Panc1 (cell line): Measurements from ENCODE around the gene C22orf15. TPM values are rescaled to one million over a fixed set of nuclear protein-coding genes. Genes with fewer than 3 reads are reported as not detected.

Experiments used
- ATAC-seq: fragments of 200-7000 bp; cut with Tn5 transposase; 2 replicates; pipeline ENCODE4 v1.9.1; 2020; ENCODE audit warnings: mild to moderate bottlenecking, moderate library complexity
- BruUV-seq: library from RNA; stranded (reverse); fragments of 400-500 nt; replicated peaks from 2 replicates; lab custom pipeline; 2021; lab: Mats Ljungman, UMichigan
- CTCF ChIA-PET: fragments of 300-600 bp; sonication (Branson Sonifier 250); formaldehyde crosslinking; loops from one replicate; lab custom pipeline; 2022; ENCODE audit warnings: antibody characterized with exemption; lab: Charles Lee
- POLR2A ChIA-PET: fragments of 300-600 bp; sonication (Branson Sonifier 250); formaldehyde crosslinking; loops from one replicate; lab custom pipeline; 2022; ENCODE audit warnings: antibody characterized with exemption; lab: Charles Lee
- DNase-seq: peaks from one replicate; pipeline ENCODE4 v3.0.0-alpha.2; 2010; ENCODE audit warnings: low read depth, low spot score
- H3K27ac ChIP-seq: 2 replicates; pipeline ENCODE4 v1.5.1; 2011; ENCODE audit warnings: mild to moderate bottlenecking, low read length, inconsistent platforms
- H3K27me3 ChIP-seq: fragments of 200-500 bp; sonication (Bioruptor generic); 2 replicates; pipeline ENCODE4 v1.6.0; 2014; ENCODE audit warnings: low read length, inconsistent platforms; ENCODE audit not compliant: control insufficient read depth, insufficient read depth
- H3K36me3 ChIP-seq: fragments of 200-500 bp; sonication (Bioruptor generic); 2 replicates; pipeline ENCODE4 v1.5.1; 2014; ENCODE audit warnings: inconsistent platforms, mild to moderate bottlenecking, low read length, moderate library complexity; ENCODE audit not compliant: control insufficient read depth, insufficient read depth
- H3K4me1 ChIP-seq: 2 replicates; pipeline ENCODE4 v1.5.1; 2011; ENCODE audit warnings: inconsistent platforms, mild to moderate bottlenecking, low read length, moderate library complexity; ENCODE audit not compliant: control insufficient read depth, insufficient read depth
- H3K4me3 ChIP-seq, 2 experiments: 2 replicates each; pipeline ENCODE4 v1.5.1; 2011 to 2012; ENCODE audit warnings: low read depth in 2 of 2, low read length in 2 of 2, mild to moderate bottlenecking in 2 of 2, inconsistent platforms in 1 of 2, moderate library complexity in 1 of 2
- H3K9me3 ChIP-seq: fragments of 200-500 bp; sonication (Bioruptor generic); 2 replicates; pipeline ENCODE4 v1.5.1; 2014; ENCODE audit warnings: low read depth, mild to moderate bottlenecking, inconsistent platforms, low read length, moderate library complexity; ENCODE audit not compliant: control insufficient read depth, insufficient read depth
- POLR2AphosphoS5 ChIP-seq: IDR thresholded peaks from 2 replicates; pipeline ENCODE4 v1.6.1; 2012; ENCODE audit warnings: mild to moderate bottlenecking, low read depth, low read length, moderate library complexity
- SIN3A ChIP-seq: IDR thresholded peaks from 2 replicates; pipeline ENCODE4 v1.6.1; 2012; ENCODE audit warnings: low read depth, mild to moderate bottlenecking, low read length, moderate library complexity, borderline replicate concordance; ENCODE audit not compliant: insufficient read depth
- TCF7L2 ChIP-seq: IDR thresholded peaks from 2 replicates; pipeline ENCODE4 v1.6.1; 2011; ENCODE audit warnings: mild to moderate bottlenecking, low read depth, low read length, inconsistent platforms
- in situ Hi-C: cut with HindIII; loops from 2 replicates; pipeline ENCODE4 v1.10.0; 2016; ENCODE audit warnings: low sequenced_read_pairs, low pct_unique_long_range_greater_than_20kb
- intact Hi-C: fragments of 100-400 bp; cut with micrococcal nuclease; formaldehyde crosslinking; loops from one replicate; pipeline ENCODE4 v1.10.0; 2022; ENCODE audit not compliant: unreplicated experiment
- total RNA-seq: library from RNA; stranded (reverse); gene quantifications from one replicate; pipeline ENCODE4 v1.2.1, GENCODE V29; 2021; ENCODE audit not compliant: unreplicated experiment
- TF ChIP-seq, protein P1 (sequence below), 2 experiments: IDR thresholded peaks; 2 replicates each; pipeline ENCODE4 v1.6.1; 2011 to 2012; ENCODE audit warnings: low read depth in 2 of 2, control low read depth in 1 of 2, low read length in 1 of 2, mild to moderate bottlenecking in 1 of 2, moderate library complexity in 1 of 2; ENCODE audit not compliant: insufficient read depth in 1 of 2
- TF ChIP-seq, protein P2 (sequence below): fragments of 450-650 bp; IDR thresholded peaks from 2 replicates; pipeline ENCODE4 v1.5.1; 2017; ENCODE audit warnings: mild to moderate bottlenecking

C22orf15 gene
- total RNA-seq, 1 experiment from 2014 or later: not detected

DNA sequence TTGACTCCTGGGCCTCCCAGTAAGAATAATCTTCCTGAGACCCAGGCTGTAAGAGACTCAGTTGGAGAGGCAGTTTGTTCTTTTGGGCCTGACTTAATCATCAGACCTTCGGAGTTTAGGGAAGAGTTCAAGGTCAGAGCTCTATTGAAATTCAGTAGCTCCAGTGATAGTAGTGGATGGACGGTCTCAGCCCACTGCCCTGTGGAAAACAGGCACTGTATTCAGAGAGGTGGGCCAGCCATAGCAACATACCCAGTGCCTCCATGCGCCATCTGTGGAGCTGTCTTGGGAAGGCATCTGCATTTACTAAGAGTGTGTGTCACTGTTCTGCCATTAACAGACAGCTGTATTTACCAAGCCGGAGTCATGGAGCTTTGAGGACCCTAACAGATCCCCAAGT, 26.8 kb downstream of the C22orf15 start:
- no peaks in the 10 kb centered on the region for H3K9me3 ChIP-seq
- H3K4me1 ChIP-seq: peaks cover 4% of the 10 kb centered on the region; the same call in 1 of the 2 replicates
- H3K27ac ChIP-seq: no peak overlapping the region
- no peak overlapping the region for H3K4me3 ChIP-seq
- POLR2A ChIA-PET: interaction anchor here (0.6 kb wide), 1 partner anchor 12 kb away, joined by 8 read pairs; no protein-coding TSS in a partner anchor
- in situ Hi-C loops: no loop called here
- DNase-seq (no peak), ATAC-seq (no peak)
- H3K36me3 ChIP-seq: no peaks in the 10 kb centered on the region
- no TSS peak for BruUV-seq
- intact Hi-C loops: no loop called here
- H3K27me3 ChIP-seq: no peaks in the 10 kb centered on the region
- CTCF ChIA-PET: no interaction called here
- TF ChIP-seq, protein P1, sequence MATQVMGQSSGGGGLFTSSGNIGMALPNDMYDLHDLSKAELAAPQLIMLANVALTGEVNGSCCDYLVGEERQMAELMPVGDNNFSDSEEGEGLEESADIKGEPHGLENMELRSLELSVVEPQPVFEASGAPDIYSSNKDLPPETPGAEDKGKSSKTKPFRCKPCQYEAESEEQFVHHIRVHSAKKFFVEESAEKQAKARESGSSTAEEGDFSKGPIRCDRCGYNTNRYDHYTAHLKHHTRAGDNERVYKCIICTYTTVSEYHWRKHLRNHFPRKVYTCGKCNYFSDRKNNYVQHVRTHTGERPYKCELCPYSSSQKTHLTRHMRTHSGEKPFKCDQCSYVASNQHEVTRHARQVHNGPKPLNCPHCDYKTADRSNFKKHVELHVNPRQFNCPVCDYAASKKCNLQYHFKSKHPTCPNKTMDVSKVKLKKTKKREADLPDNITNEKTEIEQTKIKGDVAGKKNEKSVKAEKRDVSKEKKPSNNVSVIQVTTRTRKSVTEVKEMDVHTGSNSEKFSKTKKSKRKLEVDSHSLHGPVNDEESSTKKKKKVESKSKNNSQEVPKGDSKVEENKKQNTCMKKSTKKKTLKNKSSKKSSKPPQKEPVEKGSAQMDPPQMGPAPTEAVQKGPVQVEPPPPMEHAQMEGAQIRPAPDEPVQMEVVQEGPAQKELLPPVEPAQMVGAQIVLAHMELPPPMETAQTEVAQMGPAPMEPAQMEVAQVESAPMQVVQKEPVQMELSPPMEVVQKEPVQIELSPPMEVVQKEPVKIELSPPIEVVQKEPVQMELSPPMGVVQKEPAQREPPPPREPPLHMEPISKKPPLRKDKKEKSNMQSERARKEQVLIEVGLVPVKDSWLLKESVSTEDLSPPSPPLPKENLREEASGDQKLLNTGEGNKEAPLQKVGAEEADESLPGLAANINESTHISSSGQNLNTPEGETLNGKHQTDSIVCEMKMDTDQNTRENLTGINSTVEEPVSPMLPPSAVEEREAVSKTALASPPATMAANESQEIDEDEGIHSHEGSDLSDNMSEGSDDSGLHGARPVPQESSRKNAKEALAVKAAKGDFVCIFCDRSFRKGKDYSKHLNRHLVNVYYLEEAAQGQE (IDR thresholded peaks at IDR 0.05; ENCODE audit: insufficient read depth in 1 of 2, low read depth in 2 of 2, low read length in 1 of 2): no peak
- TF ChIP-seq TCF7L2: no peak
- TF ChIP-seq SIN3A: no peak
- TF ChIP-seq, protein P2, sequence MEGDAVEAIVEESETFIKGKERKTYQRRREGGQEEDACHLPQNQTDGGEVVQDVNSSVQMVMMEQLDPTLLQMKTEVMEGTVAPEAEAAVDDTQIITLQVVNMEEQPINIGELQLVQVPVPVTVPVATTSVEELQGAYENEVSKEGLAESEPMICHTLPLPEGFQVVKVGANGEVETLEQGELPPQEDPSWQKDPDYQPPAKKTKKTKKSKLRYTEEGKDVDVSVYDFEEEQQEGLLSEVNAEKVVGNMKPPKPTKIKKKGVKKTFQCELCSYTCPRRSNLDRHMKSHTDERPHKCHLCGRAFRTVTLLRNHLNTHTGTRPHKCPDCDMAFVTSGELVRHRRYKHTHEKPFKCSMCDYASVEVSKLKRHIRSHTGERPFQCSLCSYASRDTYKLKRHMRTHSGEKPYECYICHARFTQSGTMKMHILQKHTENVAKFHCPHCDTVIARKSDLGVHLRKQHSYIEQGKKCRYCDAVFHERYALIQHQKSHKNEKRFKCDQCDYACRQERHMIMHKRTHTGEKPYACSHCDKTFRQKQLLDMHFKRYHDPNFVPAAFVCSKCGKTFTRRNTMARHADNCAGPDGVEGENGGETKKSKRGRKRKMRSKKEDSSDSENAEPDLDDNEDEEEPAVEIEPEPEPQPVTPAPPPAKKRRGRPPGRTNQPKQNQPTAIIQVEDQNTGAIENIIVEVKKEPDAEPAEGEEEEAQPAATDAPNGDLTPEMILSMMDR: no peak
- TF ChIP-seq POLR2AphosphoS5: no peak

DNA sequence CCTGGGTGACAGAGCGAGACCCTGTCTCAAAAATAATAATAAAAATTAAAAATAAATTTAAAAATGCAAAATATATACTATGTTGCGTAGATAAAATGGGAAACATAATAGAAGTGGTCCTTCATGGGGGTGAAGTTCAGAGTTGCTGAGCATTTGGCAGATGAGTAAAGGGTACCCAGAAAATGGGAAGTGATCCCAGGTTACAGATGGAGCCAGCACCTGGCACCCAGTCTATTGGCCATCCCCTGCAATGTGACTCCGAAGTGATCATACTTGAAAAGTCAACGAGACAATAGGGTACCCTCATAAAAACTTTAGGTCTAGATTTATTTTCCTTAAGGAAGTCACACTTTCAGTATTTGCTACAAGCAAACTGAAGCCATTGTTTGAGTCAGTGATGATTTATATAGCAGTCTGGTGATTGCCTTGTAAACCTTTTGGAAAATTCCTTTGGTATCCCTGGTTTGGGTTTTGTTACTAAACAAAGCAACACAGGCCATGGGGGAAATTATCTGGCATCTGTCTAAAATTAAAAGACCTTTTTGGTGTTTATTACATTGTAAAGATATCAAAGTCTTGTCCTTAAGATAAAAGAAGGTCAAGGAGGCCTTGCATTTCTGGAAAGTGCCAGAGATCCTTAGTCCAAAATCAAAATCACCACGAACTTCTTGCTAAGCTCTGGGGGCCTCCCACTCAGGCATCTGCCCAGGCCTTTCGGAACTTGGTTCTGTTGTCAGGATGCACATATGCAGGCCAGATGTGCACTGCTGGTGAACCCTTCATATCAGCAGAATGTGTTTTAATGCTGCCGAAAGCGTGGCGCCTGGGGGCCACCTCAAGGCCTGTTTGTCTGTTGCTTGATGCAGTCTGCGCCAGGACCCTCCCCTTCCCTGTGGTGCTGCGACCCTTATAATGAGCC, 28.3 kb downstream of the C22orf15 start:
- Histone ChIP-seq H3K4me1 (peaks cover 4% of the 10 kb centered on the region; the same call in 1 of the 2 replicates), H3K27me3 (no peaks in the 10 kb centered on the region), H3K36me3 (no peaks in the 10 kb centered on the region), H3K9me3 (no peaks in the 10 kb centered on the region), H3K4me3 (no peak overlapping the region), H3K27ac (no peak overlapping the region)
- ChIA-PET CTCF (no interaction called here), POLR2A (no interaction called here)
- ATAC-seq (no peak), DNase-seq (no peak)
- BruUV-seq: no TSS peak
- TF ChIP-seq, protein P2: no peak
- no peak for TF ChIP-seq TCF7L2
- TF ChIP-seq, protein P1 (IDR thresholded peaks at IDR 0.05; ENCODE audit: insufficient read depth in 1 of 2, low read depth in 2 of 2, low read length in 1 of 2): no peak
- TF ChIP-seq POLR2AphosphoS5: no peak
- TF ChIP-seq SIN3A: no peak
- in situ Hi-C loops (no loop called here), intact Hi-C loops (no loop called here)
